GM06990 (cell line): Measurements from ENCODE around the gene ZNF205.

Source experiments
- DNase-seq: peaks from one replicate; pipeline ENCODE4 v3.0.0-alpha.2; 2011; ENCODE audit not compliant: insufficient read length; ENCODE audit errors: extremely low read depth
- H3K27me3 ChIP-seq: replicated peaks from 2 replicates; pipeline ENCODE4 v1.6.0; 2011; ENCODE audit warnings: low read length; ENCODE audit not compliant: control insufficient read depth, insufficient read depth
- H3K36me3 ChIP-seq: 2 replicates; pipeline ENCODE4 v1.5.1; 2011; ENCODE audit warnings: low read length; ENCODE audit not compliant: control insufficient read depth, insufficient read depth
- H3K4me3 ChIP-seq: replicated peaks from 2 replicates; pipeline ENCODE4 v1.5.1; 2011; ENCODE audit warnings: low read depth, mild to moderate bottlenecking, control low read depth, low read length
- TF ChIP-seq, protein P1 (sequence below): IDR thresholded peaks from 2 replicates; pipeline ENCODE4 v1.5.1; 2011; ENCODE audit warnings: low read length, control low read depth, mild to moderate bottlenecking, inconsistent platforms; ENCODE audit not compliant: insufficient read depth, poor library complexity, severe bottlenecking

ZNF205 gene

DNA sequence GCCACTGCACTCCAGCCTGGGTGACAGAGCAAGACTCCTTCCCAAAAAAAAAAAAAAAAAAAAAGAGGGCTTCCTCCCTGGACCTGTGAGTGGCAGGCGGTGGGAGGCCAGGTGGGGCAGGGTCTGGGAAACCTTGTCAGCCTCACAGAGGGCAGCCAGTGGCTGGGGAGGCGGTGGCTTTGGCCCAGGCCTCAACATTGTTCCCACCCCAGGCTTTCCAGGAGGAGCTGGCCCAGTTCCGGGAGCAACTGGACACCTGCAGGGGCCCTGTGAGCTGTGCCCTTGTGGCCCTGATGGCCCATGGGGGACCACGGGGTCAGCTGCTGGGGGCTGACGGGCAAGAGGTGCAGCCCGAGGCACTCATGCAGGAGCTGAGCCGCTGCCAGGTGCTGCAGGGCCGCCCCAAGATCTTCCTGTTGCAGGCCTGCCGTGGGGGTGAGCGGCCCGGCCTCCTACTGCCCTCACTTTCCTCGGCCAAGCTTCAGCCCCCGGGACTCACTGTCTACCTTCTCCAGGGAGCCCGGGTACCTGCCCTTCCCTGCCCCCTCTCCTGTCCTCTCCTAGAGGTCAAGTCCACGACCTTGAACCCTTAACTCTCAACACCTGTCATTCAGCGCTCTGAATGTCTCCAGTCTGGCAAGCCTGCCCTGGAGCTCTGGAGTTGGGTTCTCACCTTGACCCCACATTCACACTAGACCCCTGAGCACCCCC, 34.8 kb downstream of the ZNF205 start:
- TF ChIP-seq, protein P1, sequence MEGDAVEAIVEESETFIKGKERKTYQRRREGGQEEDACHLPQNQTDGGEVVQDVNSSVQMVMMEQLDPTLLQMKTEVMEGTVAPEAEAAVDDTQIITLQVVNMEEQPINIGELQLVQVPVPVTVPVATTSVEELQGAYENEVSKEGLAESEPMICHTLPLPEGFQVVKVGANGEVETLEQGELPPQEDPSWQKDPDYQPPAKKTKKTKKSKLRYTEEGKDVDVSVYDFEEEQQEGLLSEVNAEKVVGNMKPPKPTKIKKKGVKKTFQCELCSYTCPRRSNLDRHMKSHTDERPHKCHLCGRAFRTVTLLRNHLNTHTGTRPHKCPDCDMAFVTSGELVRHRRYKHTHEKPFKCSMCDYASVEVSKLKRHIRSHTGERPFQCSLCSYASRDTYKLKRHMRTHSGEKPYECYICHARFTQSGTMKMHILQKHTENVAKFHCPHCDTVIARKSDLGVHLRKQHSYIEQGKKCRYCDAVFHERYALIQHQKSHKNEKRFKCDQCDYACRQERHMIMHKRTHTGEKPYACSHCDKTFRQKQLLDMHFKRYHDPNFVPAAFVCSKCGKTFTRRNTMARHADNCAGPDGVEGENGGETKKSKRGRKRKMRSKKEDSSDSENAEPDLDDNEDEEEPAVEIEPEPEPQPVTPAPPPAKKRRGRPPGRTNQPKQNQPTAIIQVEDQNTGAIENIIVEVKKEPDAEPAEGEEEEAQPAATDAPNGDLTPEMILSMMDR, result no peak
- H3K36me3 ChIP-seq, result no peaks in the 10 kb centered on the region
- H3K4me3 ChIP-seq, result no peak overlapping the region
- no peak for DNase-seq
- H3K27me3 ChIP-seq, result no peaks in the 10 kb centered on the region; the same call in 1 of the 2 replicates

DNA sequence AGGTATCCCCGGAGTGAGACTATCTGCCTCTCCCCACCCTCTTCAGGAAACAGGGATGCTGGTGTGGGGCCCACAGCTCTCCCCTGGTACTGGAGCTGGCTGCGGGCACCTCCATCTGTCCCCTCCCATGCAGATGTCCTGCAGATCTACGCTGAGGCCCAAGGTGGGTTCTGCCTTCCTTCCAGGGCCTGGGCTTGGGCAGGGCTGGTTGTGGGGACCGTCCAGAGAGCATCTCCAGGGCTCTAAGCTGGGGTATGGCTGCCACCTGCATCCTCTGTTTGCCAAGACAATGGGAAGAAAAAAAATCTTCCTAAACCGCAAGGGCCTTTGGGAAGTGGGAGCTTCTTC, 35.3 kb downstream of the ZNF205 start:
- TF ChIP-seq, protein P1, result no peak
- H3K4me3 ChIP-seq, result no peak overlapping the region
- no peaks in the 10 kb centered on the region; the same call in 1 of the 2 replicates for H3K27me3 ChIP-seq
- H3K36me3 ChIP-seq, result no peaks in the 10 kb centered on the region
- no peak for DNase-seq

DNA sequence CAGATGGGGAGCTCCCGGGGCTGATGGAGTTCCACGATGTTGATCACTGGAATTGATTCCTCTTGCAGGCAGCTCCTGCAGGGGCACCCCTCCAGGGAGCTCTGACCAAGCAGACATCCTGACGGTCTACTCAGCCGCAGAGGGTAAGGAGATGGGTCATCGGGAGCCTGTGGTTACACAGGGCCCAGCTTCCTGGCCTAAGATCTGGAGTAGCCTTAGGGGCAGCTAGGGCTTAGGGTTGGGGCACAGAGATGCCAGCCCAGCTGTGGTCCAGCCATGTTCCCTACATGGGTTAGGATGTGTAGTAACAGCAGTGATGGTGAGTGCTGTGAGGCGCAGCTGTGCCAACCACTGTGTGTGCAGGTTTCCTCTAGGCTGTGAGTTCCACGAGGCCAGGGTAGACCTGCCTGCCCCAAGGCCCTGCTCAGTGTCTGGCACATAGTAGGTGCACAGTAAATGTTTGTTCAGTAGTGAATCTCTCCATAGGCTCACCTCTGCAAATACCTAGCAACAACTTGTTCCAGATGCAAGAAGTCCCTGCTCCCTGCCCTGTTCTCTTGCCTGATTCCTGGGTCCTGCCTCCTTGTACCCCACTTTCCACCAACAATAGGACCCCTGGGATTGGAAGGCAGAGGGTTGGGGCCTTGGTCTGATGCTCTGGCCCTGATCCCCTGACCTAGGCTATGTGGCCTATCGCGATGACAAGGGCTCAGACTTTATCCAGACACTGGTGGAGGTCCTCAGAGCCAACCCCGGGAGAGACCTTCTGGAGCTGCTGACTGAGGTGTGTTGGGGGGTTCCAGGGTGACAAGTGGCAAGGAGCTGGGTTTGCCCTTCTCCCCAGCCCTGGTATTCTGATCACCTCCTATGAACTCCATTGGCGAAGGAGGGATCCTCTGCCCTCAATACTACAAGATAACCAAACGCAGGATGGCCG, 36.1 kb downstream of the ZNF205 start:
- TF ChIP-seq, protein P1, result no peak
- Histone ChIP-seq H3K27me3 (no peaks in the 10 kb centered on the region; the same call in 1 of the 2 replicates), H3K4me3 (no peak overlapping the region), H3K36me3 (no peaks in the 10 kb centered on the region)
- DNase-seq, result no peak

DNA sequence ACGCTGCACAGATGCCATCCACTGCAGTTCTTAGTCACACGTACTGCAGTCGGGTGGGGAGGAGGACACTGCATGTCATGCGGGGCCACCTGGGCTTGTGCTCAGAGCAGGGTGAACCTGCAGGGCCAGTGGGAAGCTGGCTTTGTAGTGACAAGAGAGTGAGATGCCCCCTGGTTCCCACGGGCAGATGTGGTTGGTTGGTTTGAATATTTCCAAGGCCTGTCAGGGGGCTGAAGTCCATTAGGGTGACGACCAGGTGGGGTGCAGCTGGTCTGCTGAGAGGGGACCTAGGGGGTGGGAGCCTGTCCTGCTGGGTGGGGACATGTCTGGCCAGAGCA, 36.8 kb downstream of the ZNF205 start:
- Histone ChIP-seq H3K27me3 (no peaks in the 10 kb centered on the region; the same call in 1 of the 2 replicates), H3K36me3 (no peaks in the 10 kb centered on the region), H3K4me3 (peak overlapping the region; percentile 75)
- TF ChIP-seq, protein P1, result no peak
- no peak for DNase-seq

DNA sequence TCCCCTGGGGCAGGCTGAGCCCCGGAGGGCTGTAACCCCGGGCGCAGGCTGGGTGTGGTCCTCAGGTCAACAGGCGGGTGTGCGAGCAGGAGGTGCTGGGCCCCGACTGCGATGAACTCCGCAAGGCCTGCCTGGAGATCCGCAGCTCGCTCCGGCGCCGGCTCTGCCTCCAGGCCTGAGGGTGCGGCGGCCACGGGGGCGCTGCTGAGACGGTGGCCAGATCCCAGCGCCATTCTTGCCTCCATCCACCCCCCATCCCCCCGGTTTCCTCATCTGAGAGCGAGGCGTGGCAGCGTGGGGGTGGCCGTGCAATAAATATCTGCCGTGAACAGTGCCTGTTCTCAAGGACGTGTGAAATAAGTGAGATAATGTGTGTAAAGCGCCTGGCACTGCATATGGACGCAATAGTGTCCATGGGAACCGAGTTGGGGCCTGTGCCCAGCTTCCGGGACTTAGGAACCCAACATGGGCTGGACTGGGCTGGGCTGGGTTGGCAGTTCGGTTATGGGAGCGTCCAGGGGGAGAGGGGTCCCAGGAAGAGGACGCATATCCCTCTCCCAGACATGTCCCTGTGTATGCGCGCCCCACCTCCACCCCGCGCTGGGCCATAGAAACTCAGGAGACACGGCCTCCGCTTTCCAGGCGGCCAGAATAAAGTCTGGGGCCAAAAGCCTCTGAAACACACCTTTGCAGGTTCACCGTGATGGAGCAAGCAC, 37.4 kb downstream of the ZNF205 start:
- DNase-seq, result peak; percentile 82
- Histone ChIP-seq H3K4me3 (peak overlapping the region; percentile 75), H3K36me3 (no peaks in the 10 kb centered on the region), H3K27me3 (no peaks in the 10 kb centered on the region; the same call in 1 of the 2 replicates)
- TF ChIP-seq, protein P1, result peak; percentile 65
